ENCODE results near the gene ACR. TPM values are rescaled to one million over a fixed set of nuclear protein-coding genes. Genes with fewer than 3 reads are reported as not detected.

ACR gene
- total RNA-seq, 4 donors from 2014 or later = not detected

GRCh38 chr22:50722048-50722701 lies 15.8 kb upstream of the ACR start:
- no peak overlapping the region for H3K27ac ChIP-seq
- peaks cover 24% of the 10 kb centered on the region for H3K27me3 ChIP-seq
- no peak overlapping the region for H3K4me3 ChIP-seq
- peaks cover 14% of the 10 kb centered on the region for H3K4me1 ChIP-seq
- DNase-seq (ENCODE audit: low spot score in 2 of 2) = no peak
- WGBS = 92% methylated on average over 33 of the region's 33 CpGs
- TF ChIP-seq EP300 (IDR thresholded peaks at IDR 0.05) (no peak), CTCF (IDR thresholded peaks at IDR 0.05) (no peak), POLR2A (IDR thresholded peaks at IDR 0.05) (no peak), POLR2AphosphoS5 (IDR thresholded peaks at IDR 0.05) (no peak)
- H3K9me3 ChIP-seq = no peaks in the 10 kb centered on the region
- no peaks in the 10 kb centered on the region for H3K36me3 ChIP-seq

GRCh38 chr22:50722716-50723428 lies 15.1 kb upstream of the ACR start:
- Histone ChIP-seq H3K9me3 (no peaks in the 10 kb centered on the region), H3K36me3 (no peaks in the 10 kb centered on the region), H3K27me3 (peaks cover 24% of the 10 kb centered on the region), H3K4me3 (no peak overlapping the region), H3K4me1 (peaks cover 14% of the 10 kb centered on the region), H3K27ac (no peak overlapping the region)
- TF ChIP-seq POLR2A (IDR thresholded peaks at IDR 0.05) (no peak), POLR2AphosphoS5 (IDR thresholded peaks at IDR 0.05) (no peak), EP300 (IDR thresholded peaks at IDR 0.05) (no peak), CTCF (IDR thresholded peaks at IDR 0.05) (no peak)
- WGBS = 92% methylated on average over 11 of the region's 12 CpGs
- DNase-seq (ENCODE audit: low spot score in 2 of 2) = no peak

DNA sequence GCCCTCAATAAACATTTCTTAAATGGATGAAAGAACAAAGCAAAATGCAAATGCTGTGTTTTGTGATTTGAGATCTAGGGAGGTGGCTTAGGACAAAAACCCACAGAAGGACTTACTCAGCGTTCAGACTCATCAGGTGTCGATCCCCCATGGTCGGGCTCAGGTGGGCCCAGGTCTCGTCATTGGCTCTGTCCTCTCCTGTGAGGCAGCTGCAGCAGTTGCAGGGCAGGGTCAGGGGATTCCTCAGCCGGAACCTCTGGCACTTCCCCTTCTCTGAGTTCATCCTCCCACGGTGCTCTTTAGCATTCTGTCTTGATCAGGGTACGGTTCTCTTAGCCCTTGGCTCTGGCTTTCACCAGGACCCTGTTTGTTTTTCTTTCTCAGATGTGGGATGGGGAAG lies 14.0 kb upstream of the ACR start:
- no peaks in the 10 kb centered on the region for H3K36me3 ChIP-seq
- TF ChIP-seq POLR2AphosphoS5 (IDR thresholded peaks at IDR 0.05) = no peak
- TF ChIP-seq CTCF (IDR thresholded peaks at IDR 0.05) = no peak
- TF ChIP-seq EP300 (IDR thresholded peaks at IDR 0.05) = no peak
- no peak for TF ChIP-seq POLR2A (IDR thresholded peaks at IDR 0.05)
- H3K9me3 ChIP-seq = no peaks in the 10 kb centered on the region
- WGBS = 93% methylated on average over 7 of the region's 7 CpGs
- no peak for DNase-seq (ENCODE audit: low spot score in 2 of 2)
- no peak overlapping the region for H3K27ac ChIP-seq
- H3K27me3 ChIP-seq = peaks cover 24% of the 10 kb centered on the region
- H3K4me1 ChIP-seq = peaks cover 14% of the 10 kb centered on the region
- no peak overlapping the region for H3K4me3 ChIP-seq

DNA sequence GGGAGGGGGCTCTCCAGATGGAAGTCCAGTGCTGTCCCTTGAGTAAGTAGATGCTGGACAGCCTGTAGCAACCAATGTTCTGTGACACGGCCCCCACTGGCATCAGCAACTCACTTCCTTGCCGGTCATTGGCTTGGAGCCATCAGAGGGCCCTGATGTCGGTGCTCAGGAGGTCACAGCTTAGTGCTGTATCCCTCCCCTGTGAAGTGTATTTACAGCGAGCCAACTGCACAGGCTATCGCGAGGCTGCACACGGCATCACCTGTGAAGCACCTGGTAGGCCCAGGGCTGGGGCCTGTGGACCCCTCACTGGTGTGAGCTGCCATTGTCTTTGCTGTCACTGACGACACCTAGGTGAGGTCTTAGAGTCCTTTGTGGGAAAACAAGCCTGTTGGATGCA lies 13.4 kb upstream of the ACR start:
- TF ChIP-seq POLR2AphosphoS5 (IDR thresholded peaks at IDR 0.05) (no peak), POLR2A (IDR thresholded peaks at IDR 0.05) (no peak), CTCF (IDR thresholded peaks at IDR 0.05) (no peak), EP300 (IDR thresholded peaks at IDR 0.05) (no peak)
- H3K27me3 ChIP-seq = peaks cover 20% of the 10 kb centered on the region
- no peak overlapping the region for H3K4me3 ChIP-seq
- WGBS = 80% methylated on average over 8 of the region's 8 CpGs
- no peaks in the 10 kb centered on the region for H3K36me3 ChIP-seq
- no peaks in the 10 kb centered on the region for H3K9me3 ChIP-seq
- peaks cover 14% of the 10 kb centered on the region for H3K4me1 ChIP-seq
- no peak for DNase-seq (ENCODE audit: low spot score in 2 of 2)
- no peak overlapping the region for H3K27ac ChIP-seq

DNA sequence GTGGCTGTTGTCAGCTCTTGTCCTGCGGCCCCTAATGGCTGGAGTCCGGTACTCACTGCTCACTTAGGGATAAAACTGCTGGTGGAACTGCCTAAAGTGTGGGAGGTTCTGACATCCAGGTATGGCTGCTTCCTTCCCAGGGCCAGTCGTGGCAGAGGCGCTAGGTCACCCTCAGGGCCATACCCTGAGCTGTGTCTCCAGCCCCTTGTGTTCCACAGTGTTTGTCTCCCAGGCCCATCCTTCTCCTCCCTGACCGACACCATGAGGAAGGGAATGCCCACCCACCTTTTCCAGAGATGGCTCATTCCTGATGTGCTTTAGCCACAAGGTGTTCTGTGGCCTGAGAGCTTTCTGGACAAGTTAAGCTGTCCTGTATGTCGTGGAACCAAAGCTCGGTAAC lies 12.4 kb upstream of the ACR start:
- Histone ChIP-seq H3K9me3 (no peaks in the 10 kb centered on the region), H3K27me3 (peaks cover 15% of the 10 kb centered on the region), H3K27ac (no peak overlapping the region), H3K4me1 (peaks cover 5% of the 10 kb centered on the region), H3K36me3 (no peaks in the 10 kb centered on the region), H3K4me3 (no peak overlapping the region)
- TF ChIP-seq POLR2A (IDR thresholded peaks at IDR 0.05) (no peak), POLR2AphosphoS5 (IDR thresholded peaks at IDR 0.05) (no peak), EP300 (IDR thresholded peaks at IDR 0.05) (no peak), CTCF (IDR thresholded peaks at IDR 0.05) (no peak)
- WGBS = 92% methylated on average over 5 of the region's 7 CpGs
- DNase-seq (ENCODE audit: low spot score in 2 of 2) = no peak
